GM12865 (cell line): ENCODE results near the gene PRKN.

Source experiments
- DNase-seq: peaks from one replicate; pipeline ENCODE4 v3.0.0; 2010; ENCODE audit warnings: low read depth
- H3K4me3 ChIP-seq: 2 replicates; pipeline ENCODE4 v1.5.1; 2011; ENCODE audit warnings: mild to moderate bottlenecking, low read depth, low read length, control low read depth
- TF ChIP-seq, protein P1 (sequence below): IDR thresholded peaks from 2 replicates; pipeline ENCODE4 v1.5.1; 2011; ENCODE audit warnings: low read length, control low read depth, low read depth, inconsistent platforms; ENCODE audit not compliant: insufficient read depth; ENCODE audit errors: missing control alignments

Gene PRKN

GRCh38 chr6:162528538-162528937 is 199.0 kb downstream of the PRKN start:
- H3K4me3 ChIP-seq, result no peak overlapping the region
- TF ChIP-seq, protein P1, sequence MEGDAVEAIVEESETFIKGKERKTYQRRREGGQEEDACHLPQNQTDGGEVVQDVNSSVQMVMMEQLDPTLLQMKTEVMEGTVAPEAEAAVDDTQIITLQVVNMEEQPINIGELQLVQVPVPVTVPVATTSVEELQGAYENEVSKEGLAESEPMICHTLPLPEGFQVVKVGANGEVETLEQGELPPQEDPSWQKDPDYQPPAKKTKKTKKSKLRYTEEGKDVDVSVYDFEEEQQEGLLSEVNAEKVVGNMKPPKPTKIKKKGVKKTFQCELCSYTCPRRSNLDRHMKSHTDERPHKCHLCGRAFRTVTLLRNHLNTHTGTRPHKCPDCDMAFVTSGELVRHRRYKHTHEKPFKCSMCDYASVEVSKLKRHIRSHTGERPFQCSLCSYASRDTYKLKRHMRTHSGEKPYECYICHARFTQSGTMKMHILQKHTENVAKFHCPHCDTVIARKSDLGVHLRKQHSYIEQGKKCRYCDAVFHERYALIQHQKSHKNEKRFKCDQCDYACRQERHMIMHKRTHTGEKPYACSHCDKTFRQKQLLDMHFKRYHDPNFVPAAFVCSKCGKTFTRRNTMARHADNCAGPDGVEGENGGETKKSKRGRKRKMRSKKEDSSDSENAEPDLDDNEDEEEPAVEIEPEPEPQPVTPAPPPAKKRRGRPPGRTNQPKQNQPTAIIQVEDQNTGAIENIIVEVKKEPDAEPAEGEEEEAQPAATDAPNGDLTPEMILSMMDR, result no peak
- DNase-seq, result no peak

DNA sequence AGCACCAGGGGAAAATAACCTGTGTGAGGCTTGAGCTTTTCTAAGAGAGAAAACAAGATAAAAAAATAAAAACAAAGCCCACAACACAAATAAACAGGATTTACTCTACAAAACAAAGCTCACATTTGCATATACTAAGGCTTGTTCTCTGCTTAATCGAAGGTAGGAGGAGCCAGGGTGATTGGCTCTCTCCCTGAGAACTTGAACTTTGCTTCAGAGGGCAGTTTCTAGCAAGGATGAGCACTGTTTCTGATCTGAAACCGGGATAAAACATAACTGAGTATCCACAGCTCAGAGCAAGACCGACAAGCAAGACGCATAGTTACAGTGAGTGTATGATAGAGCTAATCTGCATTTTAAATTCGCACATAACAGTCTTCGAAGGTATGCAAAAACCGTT is 200.6 kb downstream of the PRKN start:
- no peak for DNase-seq

GRCh38 chr6:162525181-162525580 is 202.4 kb downstream of the PRKN start:
- no peak overlapping the region for H3K4me3 ChIP-seq
- DNase-seq, result no peak

More for the DNA sequence above, 200.6 kb downstream of the PRKN start:
- TF ChIP-seq, protein P1, result no peak
- H3K4me3 ChIP-seq, result no peak overlapping the region

DNA sequence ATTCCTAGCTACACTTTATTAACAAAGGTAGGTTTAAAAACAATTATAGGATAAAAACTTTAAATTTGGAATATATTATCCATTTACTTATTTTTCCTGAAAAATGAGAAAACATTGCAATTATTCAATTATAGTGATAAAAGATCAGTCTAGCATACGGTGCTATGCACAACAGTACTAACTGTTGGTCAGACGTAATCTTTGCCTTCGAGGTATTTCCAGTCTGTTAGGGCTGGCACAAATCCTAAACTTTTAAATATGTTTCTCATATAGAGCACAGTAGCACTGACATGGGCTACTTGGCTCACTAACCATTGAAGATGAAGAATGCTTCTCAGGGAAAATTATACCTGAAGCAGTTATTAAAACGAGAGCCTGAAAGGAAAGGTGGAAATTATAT is 214.8 kb downstream of the PRKN start:
- DNase-seq, result no peak
- TF ChIP-seq, protein P1, result no peak

More at GRCh38 chr6:162525181-162525580, 202.4 kb downstream of the PRKN start:
- TF ChIP-seq, protein P1, result no peak

DNA sequence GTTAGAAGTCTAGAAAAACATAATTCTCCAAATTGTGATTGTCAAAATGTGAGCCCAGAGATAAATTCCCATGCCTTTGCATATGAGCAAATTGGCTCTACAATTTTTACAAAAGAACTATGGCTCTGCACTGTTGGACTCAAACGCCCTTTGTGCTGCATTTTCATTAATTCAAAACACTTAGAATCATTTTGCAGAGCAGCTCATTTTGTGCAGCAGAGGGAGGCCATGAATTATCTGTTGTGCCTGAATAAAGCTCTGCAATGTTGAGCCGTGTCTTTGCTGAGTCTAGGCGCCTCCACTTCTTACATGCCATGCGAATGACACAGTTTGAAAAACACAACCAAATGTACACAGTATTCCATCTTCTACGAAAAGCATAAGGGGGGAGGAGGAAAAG is 230.2 kb downstream of the PRKN start:
- TF ChIP-seq, protein P1, result no peak
- no peak for DNase-seq
- no peak overlapping the region for H3K4me3 ChIP-seq

More for the DNA sequence above, 214.8 kb downstream of the PRKN start:
- no peak overlapping the region for H3K4me3 ChIP-seq

DNA sequence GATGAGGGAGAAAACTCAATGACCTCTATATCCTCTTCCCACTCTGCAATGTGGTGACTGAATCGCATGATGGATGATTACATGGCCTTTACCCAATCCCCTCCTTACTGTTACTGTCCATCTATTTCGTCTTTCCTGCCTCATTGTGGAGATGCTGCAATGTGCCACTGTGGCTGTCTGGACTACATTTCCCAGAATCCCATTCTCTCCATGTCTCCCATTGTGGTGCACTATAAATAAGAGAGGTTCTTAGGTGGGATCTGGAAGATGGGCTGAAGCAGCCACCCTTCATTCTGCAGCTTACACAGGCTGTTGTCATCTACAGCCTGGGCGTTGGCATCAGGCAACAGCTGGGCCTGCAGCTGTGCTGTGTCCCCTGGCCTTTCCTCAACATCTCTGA is 233.6 kb downstream of the PRKN start:
- DNase-seq, result no peak
- TF ChIP-seq, protein P1, result no peak
- H3K4me3 ChIP-seq, result no peak overlapping the region

- TF ChIP-seq, protein P1, result no peak
- DNase-seq, result no peak
- no peak overlapping the region for H3K4me3 ChIP-seq
These were observed 235.9 kb downstream of the PRKN start for GRCh38 chr6:162491637-162492036.
